Measurements from ENCODE around the gene ASB5. TPM values are rescaled to one million over a fixed set of nuclear protein-coding genes. Genes with fewer than 3 reads are reported as not detected.
A peak's percentile ranks its signal among the peaks of the same experiment; 100 is the strongest.

Gene ASB5
- total RNA-seq, 8 experiments from 2014 or later: 0.28 to 0.33 TPM; not detected in 6

DNA sequence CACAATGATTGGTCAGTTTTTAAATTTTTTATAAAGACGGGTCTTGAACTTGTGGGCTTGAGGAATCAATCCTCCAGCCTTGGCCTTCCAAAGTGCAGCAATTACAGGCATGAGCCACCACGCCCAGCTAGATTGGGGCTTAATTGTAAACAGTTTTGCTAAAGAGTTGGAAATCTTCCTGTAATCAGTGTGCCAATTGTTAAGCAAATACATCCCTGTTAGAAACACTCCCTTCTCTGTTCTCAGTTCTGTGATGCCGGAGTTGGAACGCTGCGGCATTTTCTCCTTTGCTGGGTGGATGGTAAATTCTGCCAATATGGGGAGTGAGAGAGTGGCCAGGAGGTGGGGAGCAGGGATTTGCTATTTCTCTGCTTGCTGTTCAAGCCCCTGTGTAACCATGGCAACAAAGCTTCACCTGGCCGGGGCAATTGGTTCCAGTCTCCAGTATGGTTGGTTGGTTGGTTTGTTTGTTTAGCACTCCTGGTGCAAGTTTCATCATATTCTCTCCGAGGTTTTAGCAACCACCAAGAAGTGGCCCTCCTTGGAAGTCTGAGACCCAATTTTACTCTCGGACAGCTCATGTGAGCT is 70.6 kb downstream of the ASB5 start:
- 25 to 93% (median 48%) methylated on average over 2 to 6 of the region's 8 CpGs; no CpG with 5 or more reads in 2 of the 10 experiments for WGBS, 10 experiments
- in situ Hi-C loops (cut with MboI; ENCODE audit: low pct_unique_long_range_greater_than_20kb in 2 of 9, low sequenced_read_pairs in 9 of 9, unreplicated experiment in 9 of 9): no loop called here
- H3K4me1 ChIP-seq (replicated peaks in 1 of 2): peaks cover 0 to 3% of the 10 kb centered on the region in 2 donors
- H3K27ac ChIP-seq: no peak overlapping the region
- no peak overlapping the region for H3K4me3 ChIP-seq
- ATAC-seq (replicated peaks in 6 of 8): no peak

DNA sequence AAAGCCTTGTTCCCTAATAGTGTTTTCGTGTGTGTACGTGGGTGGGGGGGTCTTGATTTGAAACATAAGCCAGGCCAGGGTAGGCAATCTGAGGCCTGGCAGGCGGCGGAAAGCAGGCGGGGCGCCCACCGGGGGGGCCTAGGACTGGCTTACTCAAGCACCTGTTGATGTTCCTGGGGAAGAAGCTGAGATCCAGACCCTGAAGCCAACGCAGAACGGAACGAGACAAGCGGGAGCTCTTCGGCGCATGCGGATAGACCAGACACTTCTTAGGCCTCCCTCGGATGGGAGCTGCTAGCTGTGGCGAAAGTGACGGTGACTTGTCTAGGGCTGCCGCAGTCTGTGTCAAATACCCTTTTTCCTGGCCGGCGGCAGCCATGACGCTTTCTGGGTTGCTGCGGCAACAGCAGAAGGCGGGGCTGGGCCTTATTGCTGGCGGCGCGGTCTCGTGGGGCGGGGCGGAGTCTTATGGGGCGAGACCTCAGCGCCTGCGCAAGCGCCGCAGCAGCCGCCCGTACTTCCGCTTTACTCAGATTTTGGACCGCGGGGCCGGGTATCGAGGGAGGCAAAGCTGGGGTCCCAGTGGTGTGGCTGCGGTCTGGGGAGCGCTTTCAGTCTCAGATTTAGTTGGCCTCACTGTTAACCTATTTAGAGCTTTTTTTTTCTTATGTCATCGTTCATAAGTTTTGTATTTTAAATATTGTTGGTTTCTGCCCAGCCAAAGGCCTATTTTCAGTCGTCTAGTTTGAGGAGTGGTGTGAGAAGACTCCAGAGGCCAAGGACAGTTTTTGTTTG is 73.6 kb downstream of the ASB5 start, which contains the start of gene SPATA4:
Gene SPATA4, minus strand, starts transcription at position 402 of the 795 bp plus-strand sequence. Its CDS starts 23 bp downstream, at position 379.
- WGBS, 10 experiments: 0 to 29% (median 3%) methylated on average over 2 to 22 of the region's 45 CpGs; no CpG with 5 or more reads in 1 of the 10 experiments
- in situ Hi-C loops (cut with MboI; ENCODE audit: low pct_unique_long_range_greater_than_20kb in 2 of 9, low sequenced_read_pairs in 9 of 9, unreplicated experiment in 9 of 9): no loop called here
- Histone ChIP-seq H3K4me1 (replicated peaks in 1 of 2) (peaks cover 0 to 3% of the 10 kb centered on the region in 2 donors), H3K27ac (peak within 1 kb of the TSS in 1 of 2 donors; percentile 20), H3K4me3 (peak within 1 kb of the TSS; percentile 41 to 69 (median 44))
- ATAC-seq (replicated peaks in 6 of 8): peak; percentile 96 to 99 (median 97)

DNA sequence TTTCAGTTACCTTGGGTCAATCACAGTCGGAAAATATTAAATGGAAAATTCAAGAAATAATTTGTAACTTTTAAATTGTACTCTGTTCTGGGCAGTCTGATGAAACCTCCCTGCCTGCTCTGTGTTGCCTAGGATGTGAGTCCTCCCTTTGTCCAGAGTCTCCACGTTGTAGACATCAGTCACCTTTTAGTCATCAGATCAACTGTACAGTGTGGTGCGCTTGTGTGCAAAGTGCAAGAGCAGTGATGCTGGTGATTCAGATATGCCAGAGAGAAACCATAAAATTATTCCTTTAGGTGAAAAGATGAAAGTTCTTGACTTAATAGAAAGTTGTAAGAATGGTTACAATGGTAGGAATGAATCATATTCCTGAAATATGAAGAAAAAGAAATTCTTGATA is 75.1 kb downstream of the ASB5 start:
- Histone ChIP-seq H3K4me1 (replicated peaks in 1 of 2) (peaks cover 0 to 3% of the 10 kb centered on the region in 2 donors), H3K27ac (no peak overlapping the region), H3K4me3 (no peak overlapping the region)
- peak in 1 of 8 experiments; percentile 37 for ATAC-seq (replicated peaks in 6 of 8)
- WGBS, 10 experiments: 7 to 100% (median 72%) methylated on average over 1 to 3 of the region's 3 CpGs; no CpG with 5 or more reads in 3 of the 10 experiments
- in situ Hi-C loops (cut with MboI; ENCODE audit: low pct_unique_long_range_greater_than_20kb in 2 of 9, low sequenced_read_pairs in 9 of 9, unreplicated experiment in 9 of 9): no loop called here

DNA sequence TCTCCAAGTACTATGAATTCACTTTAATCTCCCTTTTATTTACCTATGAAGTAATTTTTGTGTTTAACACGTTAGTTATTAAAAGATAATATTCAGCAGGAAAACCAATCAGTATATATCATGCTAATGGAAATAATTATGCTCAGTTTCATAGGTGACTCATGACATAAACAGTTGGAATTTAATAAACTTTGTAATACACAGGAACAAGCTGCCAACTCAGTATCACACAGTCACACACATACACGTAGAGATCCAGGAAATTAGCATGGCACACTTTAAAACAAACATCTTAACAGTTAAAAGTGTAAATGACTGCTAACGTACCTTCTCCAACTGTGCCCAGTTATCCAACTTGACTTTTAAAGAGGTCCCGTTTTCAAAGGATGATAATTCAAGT is 75.9 kb downstream of the ASB5 start:
- ATAC-seq (replicated peaks in 6 of 8): no peak
- in situ Hi-C loops (cut with MboI; ENCODE audit: low pct_unique_long_range_greater_than_20kb in 2 of 9, low sequenced_read_pairs in 9 of 9, unreplicated experiment in 9 of 9): no loop called here
- H3K27ac ChIP-seq: no peak overlapping the region

DNA sequence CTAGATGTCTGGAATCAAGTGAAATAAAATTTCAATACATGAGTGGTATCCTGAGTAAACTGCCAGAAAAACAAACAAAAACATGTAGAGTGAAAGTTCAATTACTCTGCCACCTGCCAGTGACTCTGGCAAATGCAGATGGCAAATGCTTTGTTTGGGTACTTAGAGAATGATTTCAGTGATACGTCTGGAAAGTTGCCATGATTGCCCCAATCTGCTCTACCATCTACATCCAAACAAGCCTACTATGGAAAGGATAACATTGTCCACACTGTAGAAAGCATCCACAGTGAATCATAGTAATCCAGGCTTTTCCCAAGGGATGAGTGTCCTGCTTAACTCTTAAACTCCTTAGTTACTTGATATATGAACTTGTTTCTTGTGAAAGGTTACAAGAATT is 77.0 kb downstream of the ASB5 start:
- WGBS, 10 experiments: 0 to 83% (median 33%) methylated on average over 1 of the region's 1 CpG; no CpG with 5 or more reads in 3 of the 10 experiments
- Histone ChIP-seq H3K4me1 (replicated peaks in 1 of 2) (peaks cover 0 to 3% of the 10 kb centered on the region in 2 donors), H3K4me3 (no peak overlapping the region), H3K27ac (no peak overlapping the region)
- no peak for ATAC-seq (replicated peaks in 6 of 8)
- in situ Hi-C loops (cut with MboI; ENCODE audit: low pct_unique_long_range_greater_than_20kb in 2 of 9, low sequenced_read_pairs in 9 of 9, unreplicated experiment in 9 of 9): no loop called here

More for the DNA sequence above, 75.9 kb downstream of the ASB5 start:
- Histone ChIP-seq H3K4me3 (no peak overlapping the region), H3K4me1 (replicated peaks in 1 of 2) (peaks cover 0 to 3% of the 10 kb centered on the region in 2 donors)
- WGBS, 10 experiments: 4 to 81% (median 65%) methylated on average over 2 to 4 of the region's 4 CpGs

DNA sequence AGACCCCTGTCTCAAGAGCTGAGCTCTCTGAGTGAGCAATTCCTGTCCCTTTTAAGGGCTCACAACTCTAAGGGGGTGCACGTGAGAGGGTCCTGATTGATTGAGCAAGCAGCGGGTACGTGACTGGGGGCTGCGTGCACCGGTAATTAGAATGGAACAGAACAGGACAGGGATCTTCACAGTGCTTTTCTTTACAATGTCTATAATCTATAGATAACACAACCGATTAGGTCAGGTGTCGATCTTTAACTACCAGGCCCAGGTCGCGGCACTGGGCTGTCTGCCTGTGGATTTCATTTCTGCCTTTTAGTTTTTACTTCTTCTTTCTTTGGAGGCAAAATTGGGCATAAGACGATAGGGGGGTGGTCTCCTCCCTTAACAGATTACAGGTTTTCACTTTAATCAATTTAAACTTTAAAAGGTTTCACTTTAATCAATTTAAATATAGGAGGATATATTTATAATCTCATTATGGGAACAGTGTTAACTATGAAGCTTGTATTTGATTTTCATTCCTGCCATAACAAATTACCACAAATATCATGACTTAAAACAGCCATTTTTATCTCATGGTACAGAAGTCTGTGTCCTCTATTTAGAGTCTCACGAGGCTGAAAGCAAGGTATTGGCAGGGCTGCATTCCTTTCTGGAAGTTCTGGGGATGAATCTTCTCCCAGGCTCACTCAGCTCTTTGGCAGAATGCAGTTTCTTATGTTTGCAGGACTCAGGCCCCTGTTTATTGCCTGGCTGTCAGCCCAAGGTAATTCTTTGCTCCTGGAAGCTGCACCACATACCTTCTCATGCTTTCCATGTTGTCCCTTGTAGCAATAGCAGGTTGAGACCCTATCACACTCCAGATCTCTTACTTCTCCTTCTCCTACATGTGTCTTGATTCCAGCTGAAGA is 78.9 kb downstream of the ASB5 start:
- Histone ChIP-seq H3K4me3 (no peak overlapping the region), H3K27ac (no peak overlapping the region), H3K4me1 (replicated peaks in 1 of 2) (no peaks in the 10 kb centered on the region)
- peak in 1 of 8 experiments; percentile 6 for ATAC-seq (replicated peaks in 6 of 8)
- in situ Hi-C loops (cut with MboI; ENCODE audit: low pct_unique_long_range_greater_than_20kb in 2 of 9, low sequenced_read_pairs in 9 of 9, unreplicated experiment in 9 of 9): no loop called here
- 46 to 100% (median 78%) methylated on average over 1 to 10 of the region's 11 CpGs; no CpG with 5 or more reads in 1 of the 10 experiments for WGBS, 10 experiments

DNA sequence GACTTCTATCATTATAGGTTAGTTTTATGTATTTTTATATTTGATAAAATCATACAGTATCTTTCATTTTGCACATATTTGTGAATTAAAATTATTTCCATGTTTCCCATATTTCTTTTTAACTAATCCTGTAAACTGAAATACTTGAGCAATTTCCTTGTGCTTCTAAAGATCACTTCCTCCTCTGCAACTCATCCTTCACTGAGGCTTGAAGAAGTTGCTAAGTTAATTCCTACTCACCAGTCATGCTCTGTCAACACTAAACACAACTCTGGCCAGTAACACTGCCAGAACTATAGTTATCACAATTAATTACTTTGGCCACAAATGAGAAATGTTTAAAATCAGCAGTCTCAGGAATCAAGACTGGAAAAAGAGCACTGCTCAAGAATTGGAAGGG is 80.4 kb downstream of the ASB5 start:
- H3K27ac ChIP-seq: no peak overlapping the region
- no peaks in the 10 kb centered on the region for H3K4me1 ChIP-seq (replicated peaks in 1 of 2)
- no peak overlapping the region for H3K4me3 ChIP-seq
- in situ Hi-C loops (cut with MboI; ENCODE audit: low pct_unique_long_range_greater_than_20kb in 2 of 9, low sequenced_read_pairs in 9 of 9, unreplicated experiment in 9 of 9): no loop called here
- ATAC-seq (replicated peaks in 6 of 8): no peak

DNA sequence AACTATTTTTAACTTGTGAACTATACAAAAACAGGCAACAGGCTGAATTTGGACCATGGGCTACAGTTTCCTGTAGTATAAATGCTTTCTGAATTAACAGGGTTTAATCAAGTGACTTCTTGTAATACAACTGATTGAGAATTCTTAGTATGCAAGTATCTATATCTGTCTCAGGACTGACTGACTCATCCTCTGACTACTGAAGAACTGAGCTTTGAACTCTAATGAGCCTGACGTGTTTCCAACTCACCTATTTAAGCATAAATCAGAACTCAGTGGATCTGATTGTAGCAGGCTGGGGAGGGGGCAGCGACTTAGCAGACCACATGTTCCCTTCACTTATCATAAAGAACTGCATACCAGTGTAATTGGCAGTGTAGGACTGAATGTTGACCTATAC is 81.4 kb downstream of the ASB5 start:
- WGBS, 10 experiments: 45 to 89% (median 75%) methylated on average over 1 to 2 of the region's 2 CpGs; no CpG with 5 or more reads in 3 of the 10 experiments

DNA sequence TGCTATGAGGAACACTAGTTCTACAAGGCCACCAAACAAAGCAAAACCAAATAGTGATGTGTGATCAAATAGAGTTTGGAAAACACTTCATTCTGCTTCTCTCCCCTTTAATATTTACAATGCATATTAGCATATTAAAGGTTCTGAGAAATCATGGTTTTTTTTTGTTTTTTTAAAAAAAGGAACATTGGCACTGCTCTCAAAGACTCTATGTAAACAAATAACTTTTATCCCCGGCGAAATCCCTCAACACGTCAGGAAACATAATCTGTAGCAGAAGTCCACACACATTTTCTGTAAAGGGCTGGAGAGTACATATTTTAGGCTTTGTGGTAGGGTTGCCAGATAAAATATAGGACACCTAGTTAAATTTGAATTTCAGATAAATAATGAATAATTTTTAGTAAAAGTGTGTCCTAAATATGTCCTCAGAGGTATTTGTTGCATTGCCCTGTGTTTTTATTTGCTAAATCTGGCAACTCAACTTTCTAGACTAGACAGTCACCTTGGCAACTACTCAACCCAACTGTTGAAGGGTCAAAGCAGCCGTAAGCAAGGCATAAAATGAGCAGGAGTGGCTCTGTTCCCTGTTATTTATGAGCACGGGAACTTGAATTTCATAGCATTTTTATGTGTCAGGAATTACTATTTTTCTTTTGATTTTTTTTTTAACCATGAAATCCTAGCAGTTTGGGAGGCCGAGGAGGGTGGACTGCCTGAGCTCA is 82.2 kb downstream of the ASB5 start:
- Histone ChIP-seq H3K4me3 (no peak overlapping the region), H3K4me1 (replicated peaks in 1 of 2) (no peaks in the 10 kb centered on the region), H3K27ac (no peak overlapping the region)
- in situ Hi-C loops (cut with MboI; ENCODE audit: low pct_unique_long_range_greater_than_20kb in 2 of 9, low sequenced_read_pairs in 9 of 9, unreplicated experiment in 9 of 9): no loop called here
- peak in 2 of 8 experiments; percentile 4 to 7 for ATAC-seq (replicated peaks in 6 of 8)
- 53 to 100% (median 92%) methylated on average over 1 to 6 of the region's 6 CpGs; no CpG with 5 or more reads in 3 of the 10 experiments for WGBS, 10 experiments

More for the DNA sequence above, 81.4 kb downstream of the ASB5 start:
- ATAC-seq (replicated peaks in 6 of 8): peak in 5 of 8 experiments; percentile 62 to 85 (median 68)
- H3K27ac ChIP-seq: no peak overlapping the region
- in situ Hi-C loops (cut with MboI; ENCODE audit: low pct_unique_long_range_greater_than_20kb in 2 of 9, low sequenced_read_pairs in 9 of 9, unreplicated experiment in 9 of 9): no loop called here
- H3K4me1 ChIP-seq (replicated peaks in 1 of 2): no peaks in the 10 kb centered on the region
- no peak overlapping the region for H3K4me3 ChIP-seq

DNA sequence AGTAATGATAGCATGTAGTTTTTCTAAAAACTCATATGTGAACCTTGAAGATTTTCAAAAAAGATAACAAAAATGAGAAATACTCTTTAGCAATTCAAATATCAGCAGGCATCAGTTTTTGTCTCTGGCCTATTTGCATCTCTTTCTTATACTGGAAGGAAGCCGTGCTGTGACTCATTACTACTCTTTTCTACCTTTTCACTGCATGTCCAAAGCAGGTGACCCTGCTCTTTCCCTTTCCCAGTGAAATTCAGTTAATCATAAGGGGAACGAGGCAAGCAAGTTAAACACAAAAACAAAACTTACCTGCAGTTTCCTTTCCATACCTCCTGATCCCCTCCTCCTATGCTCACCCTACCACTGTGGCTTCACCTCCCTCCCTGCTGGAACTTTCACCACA is 83.0 kb downstream of the ASB5 start:
- Histone ChIP-seq H3K27ac (no peak overlapping the region), H3K4me3 (no peak overlapping the region), H3K4me1 (replicated peaks in 1 of 2) (no peaks in the 10 kb centered on the region)
- peak in 3 of 8 experiments; percentile 30 to 48 (median 38) for ATAC-seq (replicated peaks in 6 of 8)
- WGBS, 10 experiments: 26 to 78% (median 54%) methylated on average over 1 to 2 of the region's 2 CpGs; no CpG with 5 or more reads in 2 of the 10 experiments
- in situ Hi-C loops (cut with MboI; ENCODE audit: low pct_unique_long_range_greater_than_20kb in 2 of 9, low sequenced_read_pairs in 9 of 9, unreplicated experiment in 9 of 9): no loop called here

DNA sequence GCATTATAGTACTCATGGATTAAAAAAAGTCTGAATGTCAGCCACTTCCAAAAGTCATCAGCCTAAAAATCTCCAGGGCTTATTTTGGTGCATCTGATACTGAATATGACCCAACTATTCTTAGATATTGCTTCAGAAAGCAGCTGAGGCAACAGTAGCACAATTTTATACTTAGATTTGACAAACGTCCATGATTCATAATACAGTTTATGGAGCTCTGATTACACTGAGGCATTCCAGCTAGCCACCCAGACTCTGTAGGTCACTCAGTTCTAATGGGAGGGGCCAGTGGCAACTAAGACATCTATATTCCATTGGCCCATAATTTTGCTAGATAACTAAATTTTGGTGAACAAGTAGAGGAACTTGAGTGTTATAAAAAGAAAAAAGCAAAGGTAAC is 84.0 kb downstream of the ASB5 start:
- no peak overlapping the region for H3K4me3 ChIP-seq
- peak; percentile 49 to 95 (median 85) for ATAC-seq (replicated peaks in 6 of 8)
- 0 to 89% (median 65%) methylated on average over 1 of the region's 1 CpG; no CpG with 5 or more reads in 2 of the 10 experiments for WGBS, 10 experiments
- H3K4me1 ChIP-seq (replicated peaks in 1 of 2): no peaks in the 10 kb centered on the region
- in situ Hi-C loops (cut with MboI; ENCODE audit: low pct_unique_long_range_greater_than_20kb in 2 of 9, low sequenced_read_pairs in 9 of 9, unreplicated experiment in 9 of 9): no loop called here
- no peak overlapping the region for H3K27ac ChIP-seq

All from motor neuron (in vitro differentiated cells).